H1 (cell line): ENCODE measurements around the gene LARP4B. TPM values are rescaled to one million over a fixed set of nuclear protein-coding genes. Genes with fewer than 3 reads are reported as not detected.

ENCODE experiments used
- CEBPB ChIP-seq: IDR thresholded peaks from 2 replicates; pipeline ENCODE4 v1.6.1; 2012; ENCODE audit warnings: low read depth, low read length
- CHD7 ChIP-seq: fragments of 300-600 bp; sonication (generic); IDR thresholded peaks from 2 replicates; pipeline ENCODE4 v1.7.1; 2012; ENCODE audit warnings: low read length, moderate library complexity, mild to moderate bottlenecking, inconsistent platforms; ENCODE audit not compliant: insufficient replicate concordance
- EP300 ChIP-seq, 2 experiments: IDR thresholded peaks; 1 replicate in 1 of 2; 2 replicates in 1 of 2; pipeline ENCODE4 v1.6.1; 2011 to 2012; ENCODE audit warnings: low read depth in 2 of 2, low read length in 2 of 2, mild to moderate bottlenecking in 2 of 2, borderline replicate concordance in 1 of 2, inconsistent platforms in 1 of 2, moderate library complexity in 1 of 2
- POU5F1 ChIP-seq: IDR thresholded peaks from 2 replicates; pipeline ENCODE4 v1.6.1; 2011; ENCODE audit warnings: low read depth, mild to moderate bottlenecking, low read length, moderate library complexity
- RBBP5 ChIP-seq: IDR thresholded peaks from 2 replicates; pipeline ENCODE4 v1.7.1; 2012; ENCODE audit warnings: low read depth, mild to moderate bottlenecking, inconsistent platforms, low read length, moderate library complexity, borderline replicate concordance
- polyA plus RNA-seq, 7 experiments: library from polyadenylated mRNA; depleted of rRNA in 3 of 7; stranded (reverse) in 5 of 7; unstranded in 2 of 7; fragments of >200 nt in 5 of 7; fragments of 200-250 nt in 2 of 7; gene quantifications; 1 replicate in 5 of 7; 2 replicates in 1 of 7; 4 replicates in 1 of 7; pipeline versions ENCODE4 v1.2.1 to v1.2.3, GENCODE V29; 2011 to 2013; ENCODE audit warnings: missing spikeins in 2 of 7, mixed read lengths in 2 of 7
- total RNA-seq: library from RNA; stranded (reverse); fragmentation: NEBNext Ultra II Directional; extraction: Animal tissue kit (Norgen Biotek cat#: 25700); gene quantifications from 2 replicates; pipeline ENCODE4 v1.2.1, GENCODE V29; 2021
- TF ChIP-seq, protein P1 (sequence below), 3 experiments: IDR thresholded peaks; 1 replicate in 2 of 3; 2 replicates in 1 of 3; pipeline versions ENCODE4 v1.5.1 to v1.6.1; 2011; ENCODE audit warnings: low read length in 3 of 3, mild to moderate bottlenecking in 3 of 3, inconsistent platforms in 2 of 3, low read depth in 1 of 3, moderate library complexity in 1 of 3; ENCODE audit not compliant: insufficient read depth in 1 of 3; ENCODE audit errors: control extremely low read depth in 1 of 3

Gene LARP4B
- total and polyA plus RNA-seq, 2 of the 8 experiments (the other 6 are each of a cell fraction or from before 2014, with no cell fraction given): 20.1 to 78.6 TPM

DNA sequence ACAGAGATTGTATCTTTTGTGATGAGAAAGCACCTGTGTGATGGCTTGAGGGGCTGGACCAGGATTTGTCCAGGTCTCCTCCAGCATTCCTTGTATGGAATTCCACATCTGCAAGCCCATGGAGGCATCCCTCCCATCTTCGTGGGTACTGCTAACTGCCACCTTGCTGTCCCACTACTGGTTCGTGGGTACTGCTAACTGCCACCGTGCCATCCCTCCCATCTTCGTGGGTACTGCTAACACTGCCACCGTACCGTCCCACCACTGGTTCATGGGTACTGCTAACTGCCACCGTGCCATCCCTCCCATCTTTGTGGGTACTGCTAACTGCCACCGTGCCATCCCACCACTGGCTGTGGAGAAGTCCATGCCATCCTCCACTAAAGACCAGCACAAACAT lies 111.7 kb downstream of the LARP4B start (continued):
- TF ChIP-seq CHD7: no peak
- TF ChIP-seq EP300 (IDR thresholded peaks at IDR 0.05; ENCODE audit: borderline replicate concordance in 1 of 2, low read depth in 2 of 2, low read length in 2 of 2): no peak
- TF ChIP-seq, protein P1, sequence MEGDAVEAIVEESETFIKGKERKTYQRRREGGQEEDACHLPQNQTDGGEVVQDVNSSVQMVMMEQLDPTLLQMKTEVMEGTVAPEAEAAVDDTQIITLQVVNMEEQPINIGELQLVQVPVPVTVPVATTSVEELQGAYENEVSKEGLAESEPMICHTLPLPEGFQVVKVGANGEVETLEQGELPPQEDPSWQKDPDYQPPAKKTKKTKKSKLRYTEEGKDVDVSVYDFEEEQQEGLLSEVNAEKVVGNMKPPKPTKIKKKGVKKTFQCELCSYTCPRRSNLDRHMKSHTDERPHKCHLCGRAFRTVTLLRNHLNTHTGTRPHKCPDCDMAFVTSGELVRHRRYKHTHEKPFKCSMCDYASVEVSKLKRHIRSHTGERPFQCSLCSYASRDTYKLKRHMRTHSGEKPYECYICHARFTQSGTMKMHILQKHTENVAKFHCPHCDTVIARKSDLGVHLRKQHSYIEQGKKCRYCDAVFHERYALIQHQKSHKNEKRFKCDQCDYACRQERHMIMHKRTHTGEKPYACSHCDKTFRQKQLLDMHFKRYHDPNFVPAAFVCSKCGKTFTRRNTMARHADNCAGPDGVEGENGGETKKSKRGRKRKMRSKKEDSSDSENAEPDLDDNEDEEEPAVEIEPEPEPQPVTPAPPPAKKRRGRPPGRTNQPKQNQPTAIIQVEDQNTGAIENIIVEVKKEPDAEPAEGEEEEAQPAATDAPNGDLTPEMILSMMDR (IDR thresholded peaks at IDR 0.05; ENCODE audit: control extremely low read depth in 1 of 3, insufficient read depth in 1 of 3, low read depth in 1 of 3, low read length in 3 of 3): no peak
- no peak for TF ChIP-seq CEBPB
- no peak for TF ChIP-seq RBBP5
- TF ChIP-seq POU5F1: no peak
